Endothelial cell of umbilical vein (primary cell): ENCODE data around the gene TADA2B.

ENCODE experiments used
- CTCF ChIP-seq, 2 donors: IDR thresholded peaks; 1 replicate in 1 of 2; 2 replicates in 1 of 2; pipeline ENCODE4 v1.5.1; 2011; ENCODE audit warnings: low read length in 2 of 2, mild to moderate bottlenecking in 2 of 2, moderate library complexity in 2 of 2, control low read depth in 1 of 2, inconsistent platforms in 1 of 2, low read depth in 1 of 2; ENCODE audit not compliant: insufficient read depth in 1 of 2; ENCODE audit errors: extremely low read depth in 1 of 2
- EZH2 ChIP-seq: IDR thresholded peaks from 2 replicates; pipeline ENCODE4 v1.6.1; 2012; ENCODE audit warnings: borderline replicate concordance, low read depth, mild to moderate bottlenecking, moderate library complexity, low read length, inconsistent platforms; ENCODE audit not compliant: severe bottlenecking
- FOS ChIP-seq: IDR thresholded peaks from 2 replicates; pipeline ENCODE4 v1.6.1; 2011; ENCODE audit warnings: mild to moderate bottlenecking, low read length, moderate library complexity, borderline replicate concordance; ENCODE audit not compliant: insufficient read depth
- JUN ChIP-seq: IDR thresholded peaks from 2 replicates; pipeline ENCODE4 v1.6.1; 2011; ENCODE audit warnings: borderline replicate concordance, low read depth; ENCODE audit not compliant: insufficient read length, insufficient read depth
- POLR2A ChIP-seq: IDR thresholded peaks from 2 replicates; pipeline ENCODE4 v1.6.1; 2012; ENCODE audit warnings: low read depth, mild to moderate bottlenecking, control low read depth, low read length
- POLR2AphosphoS5 ChIP-seq: IDR thresholded peaks from 2 replicates; pipeline ENCODE4 v1.6.1; 2012; ENCODE audit warnings: low read depth, mild to moderate bottlenecking, control low read depth, low read length, moderate library complexity; ENCODE audit not compliant: insufficient read depth

- TF ChIP-seq POLR2A (no peak), CTCF (IDR thresholded peaks at IDR 0.05; ENCODE audit: extremely low read depth in 1 of 2, insufficient read depth in 1 of 2, low read depth in 1 of 2, low read length in 2 of 2) (no peak), FOS (no peak), EZH2 (no peak), POLR2AphosphoS5 (no peak), JUN (no peak)
Observed at GRCh38 chr4:7066006-7066405, 22.8 kb downstream of the TADA2B start.
